GM21717 (cell line): ENCODE data around the gene ERBB4.

ENCODE experiments used
- ATAC-seq: cut with Tn5 transposase; IDR thresholded peaks from one replicate; pipeline ENCODE4 v1.9.1; 2021; ENCODE audit warnings: mild to moderate bottlenecking, moderate library complexity; ENCODE audit not compliant: unreplicated experiment

Gene ERBB4

DNA sequence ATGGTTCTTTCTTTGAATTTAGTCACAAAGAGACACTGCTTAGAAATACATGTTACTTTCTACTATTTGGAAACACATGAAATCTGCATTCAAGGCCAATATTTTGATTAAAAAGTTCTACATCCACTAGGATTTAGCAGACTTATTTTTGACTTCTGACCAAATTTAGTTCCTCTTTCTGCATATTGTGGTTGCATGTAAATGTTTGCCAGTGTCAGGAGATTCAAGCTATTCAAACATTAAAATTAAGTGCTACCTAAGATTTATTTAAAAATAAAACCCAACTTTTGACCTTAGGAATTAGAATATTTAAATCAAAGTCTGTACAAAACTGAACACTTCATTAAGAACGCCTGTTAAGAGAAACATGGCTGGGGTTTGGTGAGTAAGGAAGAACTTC lies 1091.1 kb downstream of the ERBB4 start:
- no peak for ATAC-seq

- no peak for ATAC-seq
Observed at GRCh38 chr2:211440107-211440506, 1098.5 kb downstream of the ERBB4 start.

GRCh38 chr2:211439011-211439410 lies 1099.6 kb downstream of the ERBB4 start:
- ATAC-seq: no peak

DNA sequence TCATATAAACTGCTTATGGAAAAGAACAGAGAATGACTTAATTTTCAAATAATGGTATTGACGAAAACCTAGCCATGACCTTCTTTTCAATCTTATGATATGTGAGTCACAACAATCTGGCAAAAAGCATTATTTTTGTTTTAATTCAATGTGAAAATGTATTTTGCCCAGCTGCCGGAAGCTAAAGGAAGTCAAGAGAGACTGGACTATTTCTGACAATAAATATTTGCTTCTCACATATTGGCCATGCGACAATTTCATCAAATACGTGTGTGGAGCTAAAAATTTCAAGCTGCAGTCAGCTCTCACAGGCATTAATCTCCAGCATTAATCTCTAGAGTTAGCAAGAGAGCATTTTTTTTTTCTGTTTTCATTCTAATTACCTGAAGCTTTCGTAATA lies 1101.2 kb downstream of the ERBB4 start:
- no peak for ATAC-seq

GRCh38 chr2:211436182-211436581 lies 1102.4 kb downstream of the ERBB4 start:
- no peak for ATAC-seq

GRCh38 chr2:211435331-211435730 lies 1103.3 kb downstream of the ERBB4 start:
- ATAC-seq: no peak

- no peak for ATAC-seq
Observed at GRCh38 chr2:211434773-211435172, 1103.8 kb downstream of the ERBB4 start.

GRCh38 chr2:211429256-211429920 lies 1109.2 kb downstream of the ERBB4 start:
- ATAC-seq: no peak

GRCh38 chr2:211426240-211426639 lies 1112.4 kb downstream of the ERBB4 start:
- ATAC-seq: no peak

- ATAC-seq: no peak
Observed at GRCh38 chr2:211423018-211423417, 1115.6 kb downstream of the ERBB4 start.

DNA sequence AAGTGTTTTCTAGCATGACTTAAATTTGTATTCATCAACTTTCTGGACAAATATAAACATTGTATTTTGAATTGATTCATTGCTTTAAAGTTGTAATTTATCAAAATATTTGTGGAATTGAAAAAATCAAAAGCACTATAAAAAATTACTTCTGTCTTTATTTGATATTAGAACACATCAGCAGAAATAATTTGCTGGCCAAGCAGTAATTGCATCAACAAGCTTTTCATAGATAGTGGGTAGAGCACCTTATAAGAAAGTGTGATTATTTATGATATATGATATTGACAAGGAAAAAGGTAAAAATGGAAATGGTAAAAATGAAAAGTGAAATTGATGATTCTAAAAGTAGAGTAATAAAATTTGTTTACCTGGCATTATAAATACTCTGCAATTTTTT lies 1121.1 kb downstream of the ERBB4 start:
- ATAC-seq: no peak

GRCh38 chr2:211416373-211416772 lies 1122.2 kb downstream of the ERBB4 start:
- ATAC-seq: no peak

- ATAC-seq: no peak
Observed at GRCh38 chr2:211413746-211414145, 1124.9 kb downstream of the ERBB4 start.

DNA sequence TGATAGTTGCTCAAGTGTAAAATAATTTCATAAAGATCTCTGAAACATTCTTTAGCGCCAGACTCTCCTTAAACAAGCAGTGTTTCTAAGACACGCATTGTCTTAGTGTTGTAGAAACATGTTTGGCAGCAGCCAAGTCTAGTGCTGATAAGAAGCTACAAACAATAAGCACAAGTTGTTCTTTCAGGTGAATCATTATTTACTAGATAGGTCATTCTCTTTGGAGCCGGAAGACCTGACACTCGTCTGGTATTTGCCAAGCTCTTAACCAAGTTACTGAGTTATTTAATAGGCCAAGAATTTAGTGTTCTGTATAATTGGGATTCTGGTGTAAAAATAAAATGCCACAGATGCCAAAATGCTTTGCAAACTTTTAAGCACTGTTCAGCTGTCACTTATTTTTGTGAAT lies 1130.1 kb downstream of the ERBB4 start:
- ATAC-seq: no peak

DNA sequence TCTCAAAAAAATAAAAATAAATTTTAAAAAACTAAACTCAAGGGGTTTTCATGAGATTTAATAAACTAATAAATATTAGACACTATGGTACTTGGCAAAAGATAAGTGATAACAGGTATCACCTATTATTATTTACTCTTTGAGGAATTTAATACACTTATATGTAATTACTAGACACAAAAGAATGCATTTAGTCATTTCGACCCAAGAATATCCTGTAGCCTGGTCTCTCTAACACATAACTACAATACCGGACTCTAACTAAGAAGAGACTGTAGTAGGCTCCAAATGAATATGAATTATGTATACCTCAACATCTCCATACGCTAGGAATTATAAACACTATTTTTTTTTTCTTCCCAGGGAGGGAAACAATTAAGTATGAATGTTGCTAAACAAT lies 1131.5 kb downstream of the ERBB4 start:
- no peak for ATAC-seq

GRCh38 chr2:211405036-211405435 lies 1133.6 kb downstream of the ERBB4 start:
- no peak for ATAC-seq

GRCh38 chr2:211404098-211404497 lies 1134.5 kb downstream of the ERBB4 start:
- no peak for ATAC-seq

DNA sequence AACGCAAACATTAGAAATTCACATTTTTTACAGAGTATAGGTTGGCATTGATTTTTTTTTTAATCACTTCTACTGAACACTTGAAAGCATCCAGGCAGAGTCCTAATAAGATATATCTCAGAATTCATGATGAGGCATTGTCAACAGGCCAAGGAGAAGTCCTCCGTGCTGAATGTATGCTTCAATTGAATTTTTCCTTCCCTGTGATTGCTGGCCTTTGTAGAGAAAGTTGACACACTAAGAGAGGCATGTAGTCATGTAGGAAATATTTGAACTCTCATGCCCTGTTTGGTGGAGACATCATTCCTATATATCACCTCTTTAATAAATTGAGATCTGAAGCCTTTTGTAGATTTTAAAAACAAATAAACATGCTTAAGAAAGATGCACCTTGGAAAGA lies 1137.3 kb downstream of the ERBB4 start:
- no peak for ATAC-seq

- ATAC-seq: no peak
Observed at GRCh38 chr2:211397764-211398163, 1140.8 kb downstream of the ERBB4 start.

DNA sequence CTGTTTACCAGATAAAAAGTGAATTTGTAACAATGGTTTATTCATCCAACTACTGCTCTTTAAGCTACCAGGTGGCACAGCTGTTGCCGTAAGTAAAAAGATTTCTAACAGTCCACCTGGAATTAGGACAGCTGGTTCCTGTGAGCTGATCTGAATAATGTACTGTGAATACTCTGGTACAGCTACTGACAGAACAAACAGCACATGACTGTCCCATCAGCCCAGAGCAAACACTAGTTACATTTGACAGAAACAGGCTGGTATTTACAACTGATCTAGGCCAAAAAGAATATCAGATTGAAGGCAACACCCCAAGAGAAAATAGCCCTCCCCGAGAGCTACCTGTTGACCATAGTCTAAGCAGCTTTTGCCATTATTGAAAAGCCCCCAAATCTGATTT lies 1141.8 kb downstream of the ERBB4 start:
- no peak for ATAC-seq

GRCh38 chr2:211391189-211391567 lies 1147.4 kb downstream of the ERBB4 start:
- ATAC-seq: no peak

GRCh38 chr2:211390536-211391188 lies 1147.9 kb downstream of the ERBB4 start:
- ATAC-seq: no peak

GRCh38 chr2:211387734-211388133 lies 1150.9 kb downstream of the ERBB4 start:
- no peak for ATAC-seq
